Measurements from ENCODE around the gene CRX.

- TF ChIP-seq POLR2AphosphoS5 (IDR thresholded peaks at IDR 0.05; ENCODE audit: borderline replicate concordance, low read depth, low read length) = no peak
- no peak for TF ChIP-seq EZH2 (IDR thresholded peaks at IDR 0.05)
These were observed 41.6 kb upstream of the CRX start for GRCh38 chr19:47780215-47780551.

Data from SK-N-MC (cell line).